HG03469 (cell line): ENCODE measurements around the gene PSMD6.
A peak's percentile ranks its signal among the peaks of the same experiment; 100 is the strongest.

Experiments used
- ATAC-seq: cut with Tn5 transposase; IDR thresholded peaks from one replicate; pipeline ENCODE4 v1.9.1; 2021; ENCODE audit warnings: mild to moderate bottlenecking, moderate library complexity, moderate number of reproducible peaks; ENCODE audit not compliant: unreplicated experiment

PSMD6 gene

DNA sequence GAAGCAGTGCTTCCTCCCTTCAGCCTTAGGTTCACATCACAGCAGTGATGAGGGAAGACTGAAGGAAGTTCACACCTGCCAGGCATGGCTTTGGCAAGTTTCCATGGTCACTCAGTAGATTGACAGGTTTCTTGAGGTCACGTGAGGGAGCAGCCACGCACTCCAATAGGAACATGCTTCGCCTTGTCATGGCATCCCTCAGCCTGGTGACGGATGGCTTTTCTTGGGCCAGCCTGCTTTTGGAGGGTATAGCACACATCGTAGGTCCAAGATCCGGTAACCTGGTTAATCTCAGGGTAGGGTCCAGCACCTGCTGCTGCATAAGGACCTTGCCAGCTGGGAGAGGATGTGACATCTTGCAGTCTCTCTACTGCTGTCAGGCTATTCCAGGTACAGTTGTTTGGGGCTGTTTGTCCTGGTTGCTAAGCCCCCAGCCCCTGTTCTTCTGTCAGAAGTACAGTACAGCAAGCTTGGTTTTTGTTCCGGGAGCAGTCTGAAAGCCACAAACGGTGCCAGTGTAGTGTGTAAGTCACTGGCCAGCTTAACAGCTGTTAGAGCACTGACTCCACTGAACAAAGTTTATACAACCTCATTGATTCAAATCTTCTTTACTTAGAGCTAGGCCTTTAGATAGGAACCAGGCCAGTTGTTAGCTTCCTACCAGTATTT lies 42.3 kb downstream of the PSMD6 start:
- no peak for ATAC-seq

- ATAC-seq: no peak
Measured at GRCh38 chr3:63980019-63980418, 43.3 kb downstream of the PSMD6 start.

DNA sequence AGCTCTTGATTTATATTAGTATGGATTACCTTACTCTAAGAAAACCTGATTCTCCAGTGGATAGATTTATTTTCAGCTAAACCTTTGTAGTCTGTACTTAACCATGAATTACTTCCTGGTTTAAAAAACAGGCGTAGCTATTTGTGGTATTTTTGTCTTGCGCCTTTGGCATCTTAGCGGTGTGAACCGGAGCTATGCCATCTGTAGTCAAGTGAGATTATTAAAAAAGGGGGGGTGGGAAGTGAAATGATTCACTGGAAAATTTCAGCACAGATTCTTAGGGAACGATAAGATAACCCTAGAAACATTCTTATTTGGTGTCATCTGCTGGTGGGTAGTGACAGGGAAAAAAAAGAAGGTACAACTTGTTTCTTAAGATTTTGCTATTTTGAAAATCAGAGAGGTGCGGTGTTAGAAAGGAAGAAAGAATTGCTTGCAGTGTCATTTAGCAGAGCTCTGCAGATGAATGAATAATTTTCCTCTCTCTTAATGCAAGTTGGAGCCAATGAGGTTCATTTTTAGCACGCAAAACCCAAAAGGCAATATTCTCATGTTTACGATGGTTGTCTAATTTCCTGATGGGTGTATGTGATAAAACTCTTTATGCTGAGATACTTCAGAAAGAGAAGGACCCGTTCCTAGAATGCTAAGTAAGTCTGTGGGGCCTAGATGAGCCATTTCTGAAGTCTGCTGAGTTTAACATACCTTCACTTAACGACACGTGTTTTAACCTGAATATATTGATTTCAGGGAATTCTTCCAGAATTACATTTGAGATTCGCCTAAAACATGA lies 44.0 kb downstream of the PSMD6 start:
- ATAC-seq: no peak

DNA sequence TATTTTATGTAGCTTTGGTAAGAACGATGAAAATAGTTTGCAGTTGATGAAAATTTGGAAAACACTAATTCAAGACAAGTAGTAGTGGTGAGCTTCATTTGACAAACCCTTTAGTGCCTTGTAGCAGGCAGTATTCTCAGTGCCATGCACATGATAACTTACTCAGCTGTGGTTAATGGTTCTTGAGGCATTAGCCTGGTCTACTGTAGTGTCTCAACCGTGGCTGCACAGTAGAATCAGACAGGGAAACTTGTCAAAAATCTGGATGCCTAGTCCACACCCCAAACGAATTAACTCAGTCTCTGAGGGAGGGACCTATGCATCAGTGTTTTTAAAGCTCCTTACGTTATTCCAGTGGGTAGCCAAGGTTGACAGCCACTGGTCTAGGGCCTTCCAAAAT lies 45.4 kb downstream of the PSMD6 start:
- ATAC-seq: no peak

- no peak for ATAC-seq
Measured at GRCh38 chr3:63976872-63977200, 46.5 kb downstream of the PSMD6 start.

DNA sequence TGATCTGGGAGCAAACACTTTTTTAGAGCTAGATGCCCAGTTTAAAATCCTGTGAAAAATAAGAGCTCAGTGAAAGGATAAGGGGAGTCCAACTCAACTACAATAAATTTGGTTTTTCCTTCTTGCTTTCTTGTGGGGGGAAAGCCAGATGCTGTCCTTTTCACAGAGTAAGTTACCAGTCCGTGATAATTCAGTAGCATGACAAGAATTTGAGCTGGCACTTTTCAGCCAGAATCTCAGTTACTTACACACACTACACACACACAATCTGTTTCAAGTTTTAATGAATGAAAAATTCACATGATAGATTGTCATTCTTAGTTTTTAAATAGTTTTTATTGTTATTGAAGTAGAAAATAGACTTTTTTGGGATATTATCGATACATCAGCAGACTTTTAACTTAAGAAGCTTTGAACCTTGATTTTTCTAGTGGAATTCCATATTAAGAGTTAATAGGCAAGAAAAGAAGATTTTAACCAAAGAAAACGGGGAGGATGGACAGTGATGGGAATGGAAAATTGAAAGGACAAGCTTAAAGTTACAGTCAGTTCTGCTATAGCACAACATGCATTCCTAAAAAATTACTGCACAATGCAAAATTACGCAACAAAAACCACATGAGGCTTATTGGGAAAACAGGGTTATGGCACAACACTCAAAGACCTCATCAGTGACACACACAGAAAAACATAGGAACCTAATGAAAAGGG lies 47.0 kb downstream of the PSMD6 start:
- ATAC-seq: no peak

DNA sequence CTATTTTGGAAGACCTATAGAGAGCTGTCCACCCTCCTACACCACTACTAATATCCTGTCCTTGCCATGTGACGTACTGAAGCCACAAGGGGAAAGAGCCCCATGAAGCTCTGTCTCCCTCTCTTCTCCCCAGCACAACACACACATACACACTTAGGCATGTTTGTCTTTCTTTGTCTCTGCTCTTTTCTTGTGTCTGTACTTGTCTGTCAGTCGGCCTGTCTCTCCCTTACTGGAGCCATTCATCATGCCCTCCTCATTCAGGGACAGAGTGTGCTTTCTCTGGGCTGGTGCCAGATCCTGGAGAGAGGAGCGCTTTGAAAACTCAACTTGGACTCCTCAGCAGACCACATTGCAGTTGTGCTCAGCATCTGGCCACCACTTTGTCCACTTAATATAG lies 47.6 kb downstream of the PSMD6 start:
- no peak for ATAC-seq

- no peak for ATAC-seq
Measured at GRCh38 chr3:63974451-63974850, 48.8 kb downstream of the PSMD6 start.

GRCh38 chr3:63973406-63973805 lies 49.9 kb downstream of the PSMD6 start:
- ATAC-seq: no peak

DNA sequence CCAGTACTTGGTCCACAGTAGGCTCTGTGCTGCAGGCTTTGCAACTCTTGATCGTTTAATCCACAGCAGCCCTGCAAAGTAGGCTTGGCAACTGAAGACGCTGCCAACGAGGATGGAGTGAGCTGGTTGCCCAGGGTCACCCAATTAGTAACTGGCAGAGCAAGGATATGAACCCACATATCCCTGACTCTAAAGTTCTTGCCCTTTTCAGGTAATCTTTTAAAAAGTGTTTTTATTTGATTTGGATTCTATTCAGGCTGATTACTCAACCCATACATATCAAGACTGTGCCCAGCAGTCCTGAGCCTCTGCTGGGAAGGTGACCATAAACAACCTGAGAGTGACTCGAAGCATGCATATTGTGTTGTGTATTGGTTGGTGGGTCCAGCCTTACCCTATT lies 50.3 kb downstream of the PSMD6 start:
- ATAC-seq: no peak

DNA sequence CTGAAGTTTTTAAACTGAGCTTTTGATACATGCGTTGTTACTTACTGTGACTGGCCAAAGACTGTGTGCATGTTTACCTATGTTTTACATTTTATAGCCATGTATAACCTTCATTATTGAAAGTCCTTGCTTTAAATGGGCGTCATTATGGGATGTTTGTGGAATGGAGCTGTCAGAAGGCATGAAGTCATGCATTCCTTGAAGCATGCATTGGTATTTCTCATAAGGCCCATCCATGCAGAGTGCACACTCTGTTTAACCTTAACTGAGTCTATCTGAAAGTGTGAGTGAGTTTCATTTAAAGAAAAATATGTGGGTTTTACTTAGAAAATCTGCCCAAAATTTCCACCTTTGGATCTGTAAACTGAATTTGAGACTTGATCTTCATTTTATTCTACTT lies 51.1 kb downstream of the PSMD6 start:
- ATAC-seq: no peak

- no peak for ATAC-seq
Measured at GRCh38 chr3:63970631-63971475, 52.4 kb downstream of the PSMD6 start.

DNA sequence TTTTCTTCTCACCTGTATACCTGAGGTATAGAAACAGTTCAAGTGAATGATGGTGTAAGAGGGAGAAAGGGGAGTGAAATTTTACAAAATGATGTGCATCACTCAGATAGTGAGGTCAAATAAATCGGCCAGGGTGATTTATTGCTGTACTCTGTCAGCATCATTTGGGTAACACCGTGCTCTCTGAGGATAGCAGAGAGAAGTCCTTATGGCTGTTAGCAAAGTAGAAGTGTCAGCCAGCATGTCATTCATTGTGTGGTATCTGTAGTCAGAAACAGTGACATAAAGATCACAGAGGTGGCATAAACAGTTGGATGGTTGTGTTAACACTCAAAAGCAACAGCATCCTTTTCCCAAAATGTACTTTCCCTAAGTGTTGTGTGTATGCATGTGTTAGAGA lies 53.4 kb downstream of the PSMD6 start:
- no peak for ATAC-seq

DNA sequence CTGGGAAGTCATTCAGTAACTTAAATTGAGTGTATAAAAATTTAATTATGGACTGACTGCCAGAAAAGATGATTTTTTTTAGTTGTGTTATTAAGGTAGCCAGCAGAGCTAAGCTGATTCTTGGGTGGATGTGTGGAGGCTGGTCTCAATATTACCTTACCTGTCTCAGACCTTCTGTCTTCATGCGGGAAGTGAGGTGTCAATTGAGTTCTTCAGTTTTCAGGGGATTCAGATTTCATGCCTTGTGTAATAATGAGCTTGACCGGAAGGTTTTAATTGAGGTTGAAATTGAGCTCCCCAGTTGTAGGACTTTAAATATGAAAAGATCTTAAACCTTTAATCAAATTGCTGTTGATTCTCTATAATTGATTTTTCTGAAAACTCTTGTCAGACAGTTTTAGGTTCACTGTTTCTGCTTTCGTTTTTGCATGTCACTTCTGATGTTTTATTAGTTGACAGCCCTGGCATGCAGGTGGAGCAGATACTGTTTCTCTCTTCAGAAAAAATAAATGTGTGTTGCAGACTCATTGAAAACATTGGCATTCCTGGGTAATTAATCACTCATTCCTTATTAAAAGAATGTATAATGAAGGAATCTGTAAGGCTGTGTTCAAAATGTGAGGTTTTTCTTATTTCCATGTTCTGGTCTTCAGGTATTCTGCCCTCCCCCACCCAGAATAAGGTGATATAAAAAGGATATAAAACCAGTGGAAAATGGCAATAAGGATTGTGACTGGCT lies 54.5 kb downstream of the PSMD6 start:
- no peak for ATAC-seq

DNA sequence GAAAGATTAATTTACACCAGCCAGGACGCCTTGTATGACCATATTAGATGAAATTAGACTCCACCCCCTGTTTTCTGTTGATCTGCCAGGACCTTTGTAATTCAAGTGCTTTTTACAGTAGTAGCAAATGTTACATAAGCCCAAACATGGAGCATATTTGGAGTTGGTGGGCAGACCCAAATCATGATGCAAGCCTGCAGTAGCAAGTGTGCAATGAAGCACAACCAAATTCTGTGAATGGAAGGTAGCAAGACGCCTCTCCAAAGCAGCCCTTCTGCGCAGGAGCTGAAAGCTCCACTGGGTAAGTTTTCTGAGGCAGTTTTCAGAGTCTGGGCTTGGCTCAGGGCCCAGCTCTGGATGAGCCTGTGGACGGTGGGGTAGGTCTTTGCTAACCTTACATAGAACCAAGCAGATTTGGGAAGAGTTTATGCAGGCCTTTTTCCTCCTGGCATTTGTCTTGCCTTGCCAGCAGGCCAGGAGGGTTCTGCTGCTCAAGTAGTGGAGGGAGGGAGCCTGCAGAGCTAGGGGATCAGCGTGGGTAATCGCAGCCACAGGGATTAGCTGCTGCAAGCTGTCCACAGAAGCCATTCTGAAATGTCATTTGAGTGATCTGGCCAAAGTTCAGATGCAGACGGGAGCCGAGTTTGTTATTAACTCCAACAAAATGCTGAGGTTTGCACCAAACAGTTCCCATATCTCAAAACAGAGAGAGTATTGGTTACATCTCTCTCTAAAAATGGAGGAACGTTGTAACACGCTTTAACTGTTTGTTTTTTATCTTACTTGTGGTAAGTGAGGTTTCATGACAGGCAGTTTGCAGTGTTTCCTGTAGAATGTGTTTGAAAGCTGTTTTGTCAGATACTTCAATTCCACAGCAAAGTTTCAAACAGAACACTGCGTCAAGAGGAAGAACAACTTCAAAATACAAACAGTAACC lies 55.4 kb downstream of the PSMD6 start:
- ATAC-seq: peak; percentile 50

- no peak for ATAC-seq
Measured at GRCh38 chr3:63966871-63967270, 56.4 kb downstream of the PSMD6 start.

DNA sequence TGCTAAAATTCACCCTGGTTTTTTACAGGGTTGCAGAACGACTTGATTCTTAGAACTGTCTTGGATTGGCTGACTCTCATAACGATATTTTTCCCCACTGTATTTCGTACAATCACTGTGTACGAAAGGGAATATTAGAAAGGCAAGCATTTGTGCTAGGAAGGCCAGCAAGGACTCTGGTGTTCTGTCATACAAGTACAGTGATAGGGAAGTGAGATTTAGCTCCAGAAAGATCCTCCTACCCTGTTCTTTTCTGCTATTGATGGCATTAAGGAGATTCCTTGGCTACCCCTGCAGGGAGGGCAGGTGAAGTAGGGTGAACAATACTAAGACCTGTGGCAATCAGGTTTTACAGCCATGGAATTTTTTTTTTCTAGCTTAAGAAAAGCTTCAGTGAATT lies 57.3 kb downstream of the PSMD6 start:
- no peak for ATAC-seq

DNA sequence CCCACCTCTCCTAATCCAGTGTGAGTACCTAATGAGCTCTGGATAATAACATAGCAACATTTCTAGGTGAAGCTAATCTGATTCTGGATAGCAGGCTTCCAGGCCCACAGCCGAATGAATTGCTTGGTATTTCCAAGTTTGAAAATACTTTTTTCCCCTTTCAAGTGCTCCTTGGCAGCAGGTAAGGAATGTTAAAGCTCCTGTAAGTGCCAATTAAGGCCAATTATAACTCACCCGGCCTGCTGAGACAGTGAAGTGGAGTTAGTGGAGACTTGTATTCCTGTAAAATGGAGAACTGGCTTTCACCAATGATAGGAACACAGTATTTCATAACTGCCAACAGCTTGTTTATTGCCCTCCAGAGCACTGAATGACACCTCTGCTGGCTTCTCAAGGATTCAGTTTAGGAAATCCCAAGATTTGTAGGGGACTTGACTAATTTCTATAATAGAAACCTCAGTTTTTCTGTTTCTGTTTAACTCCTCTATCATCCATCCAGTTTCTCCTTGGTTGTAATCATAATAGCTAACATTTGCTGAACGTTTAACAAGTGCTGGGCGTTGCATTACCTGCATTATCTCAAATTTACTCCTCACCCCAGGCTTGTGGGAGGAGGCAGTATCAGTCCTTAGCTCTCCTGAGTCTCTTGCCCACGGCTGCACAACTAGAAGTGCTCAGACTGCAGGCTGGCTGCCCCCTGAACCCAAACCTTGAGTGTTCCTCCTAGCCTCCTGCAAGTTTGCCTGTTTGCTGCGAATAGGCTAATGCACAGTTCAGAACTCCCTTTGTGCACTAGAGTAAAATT lies 58.4 kb downstream of the PSMD6 start:
- no peak for ATAC-seq

DNA sequence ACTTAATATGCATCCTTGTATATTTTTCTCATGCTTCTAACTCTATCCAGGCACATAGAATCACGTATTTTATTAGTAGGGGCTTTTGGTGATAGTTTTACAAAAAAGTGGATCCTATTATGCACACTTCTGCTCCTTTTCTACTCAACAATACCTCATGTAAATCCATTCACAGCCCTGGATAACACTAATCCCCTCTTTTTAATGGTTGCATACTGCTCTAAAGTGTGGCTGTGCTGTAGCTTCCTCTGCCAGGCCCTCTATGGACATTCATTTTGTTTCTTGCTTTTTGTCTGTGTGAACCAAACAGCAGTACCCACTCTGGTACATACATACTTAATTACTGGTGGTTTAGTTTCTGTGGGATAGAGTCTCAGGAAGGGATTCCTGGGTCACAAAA lies 59.8 kb downstream of the PSMD6 start:
- ATAC-seq: no peak
